Activated CD4-positive, CD25-positive, alpha-beta regulatory T cell treated with anti-CD3 and anti-CD28 coated beads, Interleukin-2, amount 50 U/mL, for 24 hours (primary cell): Measurements from ENCODE around the gene DMP1.

Source experiments
- ATAC-seq, 2 donors: fragments of 150-1000 bp; cut with Tn5 transposase; one replicate each; pipeline ENCODE4 v1.10.0; 2021; ENCODE audit warnings: mild to moderate bottlenecking in 1 of 2, moderate library complexity in 1 of 2

Gene DMP1

GRCh38 chr4:87649980-87650379 is at the start of gene DMP1:
Gene DMP1, plus strand, starts transcription at chr4:87650280. Its CDS starts 6,213 bp downstream, at chr4:87656493.
- ATAC-seq: no peak

- no peak for ATAC-seq
Measured at GRCh38 chr4:87601361-87601760, 48.7 kb upstream of the DMP1 start.

GRCh38 chr4:87608229-87608628 is 41.9 kb upstream of the DMP1 start, which contains the start of gene DSPP:
Gene DSPP, plus strand, starts transcription at chr4:87608529. Its CDS starts 2,380 bp downstream, at chr4:87610909.
- ATAC-seq: no peak

- no peak for ATAC-seq
Measured at GRCh38 chr4:87614292-87614890, 35.7 kb upstream of the DMP1 start.

GRCh38 chr4:87616268-87616667 is 33.8 kb upstream of the DMP1 start:
- ATAC-seq: no peak

- no peak for ATAC-seq
Measured at GRCh38 chr4:87620086-87620485, 30.0 kb upstream of the DMP1 start.

- ATAC-seq: no peak
Measured at GRCh38 chr4:87620491-87620890, 29.6 kb upstream of the DMP1 start.

GRCh38 chr4:87622303-87622702 is 27.8 kb upstream of the DMP1 start:
- ATAC-seq: no peak

GRCh38 chr4:87624698-87625097 is 25.4 kb upstream of the DMP1 start:
- ATAC-seq: no peak

- no peak for ATAC-seq
Measured at GRCh38 chr4:87631668-87632067, 18.4 kb upstream of the DMP1 start.

GRCh38 chr4:87632469-87632868 is 17.6 kb upstream of the DMP1 start:
- no peak for ATAC-seq

GRCh38 chr4:87633243-87633642 is 16.8 kb upstream of the DMP1 start:
- ATAC-seq: no peak

GRCh38 chr4:87644286-87644685 is 5.8 kb upstream of the DMP1 start:
- ATAC-seq: no peak

- no peak for ATAC-seq
Measured at GRCh38 chr4:87650938-87651337, 858 bp downstream of the DMP1 start.

- no peak for ATAC-seq
Measured at GRCh38 chr4:87651941-87652340, 1.9 kb downstream of the DMP1 start.

GRCh38 chr4:87654487-87655044 is 4.5 kb downstream of the DMP1 start:
- no peak for ATAC-seq

GRCh38 chr4:87657525-87657924 is 7.4 kb downstream of the DMP1 start:
- no peak for ATAC-seq

- ATAC-seq: no peak
Measured at GRCh38 chr4:87659247-87659931, 9.3 kb downstream of the DMP1 start.

- ATAC-seq: no peak
Measured at GRCh38 chr4:87662871-87663270, 12.8 kb downstream of the DMP1 start.

- ATAC-seq: no peak
Measured at GRCh38 chr4:87669373-87669772, 19.3 kb downstream of the DMP1 start.

GRCh38 chr4:87677731-87678130 is 27.7 kb downstream of the DMP1 start:
- no peak for ATAC-seq

GRCh38 chr4:87679449-87680169 is 29.5 kb downstream of the DMP1 start:
- ATAC-seq: no peak

GRCh38 chr4:87680271-87680670 is 30.2 kb downstream of the DMP1 start:
- no peak for ATAC-seq

GRCh38 chr4:87688316-87688715 is 38.2 kb downstream of the DMP1 start:
- ATAC-seq: no peak
